Posterior vena cava (tissue), 2 donors: ENCODE results near the gene BRSK1. TPM values are rescaled to one million over a fixed set of nuclear protein-coding genes. Genes with fewer than 3 reads are reported as not detected.

Experiments used
- DNase-seq: peaks from one replicate; pipeline ENCODE4 v3.0.0-alpha.2; 2020; ENCODE audit warnings: low spot score
- intact Hi-C, 2 donors: fragments of 100-400 bp; cut with DNase I; formaldehyde crosslinking; loops; one replicate each; pipeline versions ENCODE4 v1.14.1 to v1.14.2; 2022 to 2023
- total RNA-seq, 2 donors: library from RNA; stranded (reverse); fragmentation: NEBNext Ultra II Directional; extraction: Animal tissue kit (Norgen Biotek cat#: 25700); gene quantifications; one replicate each; pipeline ENCODE4 v1.2.1, GENCODE V29; 2021
- donor health status: DM: yes; HTN: yes; CAD: no.
- donor health status: DM: yes; HTN: yes; CAD: no.

Gene BRSK1
- total RNA-seq, 2 donors from 2014 or later: 7.2 to 9.2 TPM

DNA sequence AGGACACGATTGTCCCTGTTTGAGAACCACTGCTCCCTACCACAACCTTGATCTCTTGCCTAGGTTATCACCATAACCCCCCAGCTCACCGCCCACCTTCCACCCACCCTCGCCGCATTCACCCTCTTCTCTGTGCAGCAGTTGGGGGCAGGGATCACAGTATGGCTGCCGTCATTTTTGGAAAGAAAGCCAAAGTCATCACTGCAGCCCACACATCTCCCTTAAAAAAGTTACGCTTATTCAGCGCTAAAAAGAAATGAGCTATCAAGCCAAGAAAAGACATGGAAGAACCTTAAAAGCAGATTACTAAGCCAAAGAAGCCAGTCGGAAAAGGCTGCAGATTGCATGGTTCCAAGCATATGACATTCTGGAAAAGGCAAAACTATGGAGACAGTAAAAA is 14.5 kb upstream of the BRSK1 start:
- no peak for DNase-seq
- intact Hi-C loops: no loop called here

DNA sequence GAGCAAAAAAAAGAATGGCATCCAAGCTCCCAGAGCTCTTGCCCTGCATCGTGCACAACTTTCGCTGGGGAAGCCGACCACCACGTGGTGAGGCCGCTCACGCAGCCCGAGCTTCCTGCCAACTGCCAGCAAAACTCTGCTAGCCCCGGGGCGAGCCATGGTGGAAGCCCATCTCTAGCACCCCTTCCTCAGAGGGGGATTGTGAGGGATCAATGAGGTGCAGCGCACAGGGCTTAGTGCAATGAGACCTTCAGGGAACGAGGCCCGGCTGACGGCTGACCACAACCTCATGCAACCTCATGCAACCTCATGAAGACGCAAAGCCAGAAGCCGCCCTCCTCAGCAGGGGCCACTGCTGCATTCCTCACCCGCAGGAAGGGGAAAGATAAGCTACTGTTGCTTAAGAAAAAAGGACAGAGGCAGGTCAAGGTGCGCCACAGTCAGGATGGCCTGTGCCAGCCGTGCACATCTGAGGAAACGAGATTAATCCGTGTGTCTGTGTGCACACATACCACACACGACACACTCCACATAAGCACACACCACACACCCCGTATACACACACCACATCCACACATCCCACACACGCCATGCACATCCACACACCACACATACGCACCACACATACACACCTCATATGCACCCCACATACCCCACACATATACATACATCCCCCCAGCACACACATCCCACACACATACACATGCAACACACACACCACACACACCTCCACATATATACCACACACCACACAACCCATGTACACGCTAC is 13.4 kb upstream of the BRSK1 start:
- intact Hi-C loops: no loop called here
- no peak for DNase-seq

DNA sequence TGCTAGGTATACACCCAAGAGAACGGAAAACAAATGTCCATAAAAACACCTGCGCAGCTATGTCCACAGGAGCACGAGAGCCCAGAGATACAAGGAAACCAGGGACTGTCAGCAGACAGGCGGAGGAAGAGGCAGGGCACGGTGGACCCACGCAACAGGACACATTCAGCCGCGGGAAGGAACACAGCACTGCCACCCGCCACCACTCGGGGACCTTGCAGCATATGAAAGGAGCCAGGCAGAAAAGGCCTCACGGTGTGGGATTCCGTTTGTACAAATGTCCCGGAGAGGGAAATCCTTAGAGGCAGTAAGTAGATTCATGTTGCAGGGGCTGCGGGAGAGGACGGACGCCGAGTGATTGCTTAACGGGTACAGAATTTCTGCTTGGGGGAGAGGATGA is 11.7 kb upstream of the BRSK1 start:
- no peak for DNase-seq
- intact Hi-C loops: no loop called here

DNA sequence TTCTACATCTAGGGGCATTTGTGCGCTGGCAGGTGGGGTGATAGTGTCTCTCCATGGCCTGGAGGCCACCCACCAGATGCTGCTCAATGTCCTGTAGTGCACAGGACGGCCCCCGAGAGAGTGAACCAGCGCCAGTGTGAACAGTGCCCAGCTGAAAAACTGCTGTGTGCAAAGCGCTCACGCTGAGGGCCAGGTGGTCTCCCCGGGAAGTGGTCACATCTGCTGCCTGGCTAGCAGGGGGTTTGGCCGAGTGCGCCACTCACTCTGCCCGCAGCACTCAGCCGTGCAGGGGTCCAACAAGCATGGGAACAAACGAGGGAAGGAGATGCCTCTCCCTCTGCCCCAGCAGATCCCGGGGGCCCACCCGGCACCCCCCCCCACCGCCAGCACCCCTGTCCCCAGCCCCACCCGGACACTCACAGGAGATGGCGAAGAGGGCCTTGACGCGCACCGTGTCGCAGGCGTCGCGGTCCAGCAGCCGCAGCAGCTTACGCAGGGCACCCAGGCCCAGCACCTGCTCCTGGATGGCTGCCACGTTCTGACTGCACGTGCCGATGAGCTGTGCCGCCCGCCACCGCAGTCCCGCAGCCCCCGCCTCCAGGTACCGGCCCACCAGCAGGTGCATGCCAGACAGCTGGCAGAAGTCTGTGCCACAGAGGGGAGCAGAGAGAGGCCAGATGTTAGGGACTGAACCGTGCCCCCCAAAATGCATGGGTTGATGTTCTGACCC is 9.7 kb upstream of the BRSK1 start:
- intact Hi-C loops: no loop called here

DNA sequence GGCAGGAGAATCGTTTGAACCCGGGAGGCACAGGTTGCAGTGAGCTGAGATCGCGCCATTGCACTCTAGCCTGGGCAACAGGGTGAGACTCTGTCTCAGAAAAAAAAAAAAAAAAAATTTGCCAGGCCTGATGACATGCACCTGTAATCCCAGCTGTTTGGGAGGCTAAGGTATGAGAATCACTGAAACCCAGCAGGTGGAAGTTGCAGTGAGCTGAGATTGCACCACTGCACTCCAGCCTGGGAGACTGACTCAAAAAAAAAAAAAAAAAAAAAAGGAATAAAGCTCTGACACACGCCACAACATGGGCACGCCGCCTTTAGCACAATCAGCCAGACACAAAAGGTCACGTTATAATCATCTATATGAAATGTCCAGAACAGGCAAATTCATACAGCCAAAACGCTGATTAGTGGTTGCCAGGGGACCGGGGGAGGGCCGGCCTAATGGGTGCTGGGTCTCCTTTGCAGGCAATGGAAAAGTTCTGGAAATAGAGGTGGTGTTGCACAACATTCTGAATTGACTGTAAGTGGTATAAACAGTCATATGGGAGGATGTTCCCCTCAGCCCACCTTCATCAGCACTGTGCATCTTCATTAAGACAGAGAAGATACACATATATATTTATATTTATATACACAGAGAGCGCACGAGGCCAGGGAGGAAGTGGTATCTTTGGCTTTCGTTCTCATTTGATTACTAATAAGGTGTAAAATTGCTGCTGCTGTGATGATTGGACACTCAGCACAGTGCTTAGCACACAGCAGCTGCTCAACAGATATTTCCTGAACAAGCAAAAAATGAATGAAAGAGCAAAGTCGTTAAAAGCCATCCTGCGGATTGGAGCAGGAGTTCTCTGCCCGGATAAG is 7.7 kb upstream of the BRSK1 start:
- intact Hi-C loops: loop anchor here in 1 of 2 donors (5.0 kb wide), 1 partner anchor 719 kb away; no protein-coding TSS in a partner anchor
- no peak for DNase-seq

More for the DNA sequence above, 9.7 kb upstream of the BRSK1 start:
- DNase-seq: no peak

GRCh38 chr19:55276720-55277430 is 6.9 kb upstream of the BRSK1 start:
- intact Hi-C loops: loop anchor here in 1 of 2 donors (5.0 kb wide), 1 partner anchor 720 kb away; no protein-coding TSS in a partner anchor
- no peak for DNase-seq

DNA sequence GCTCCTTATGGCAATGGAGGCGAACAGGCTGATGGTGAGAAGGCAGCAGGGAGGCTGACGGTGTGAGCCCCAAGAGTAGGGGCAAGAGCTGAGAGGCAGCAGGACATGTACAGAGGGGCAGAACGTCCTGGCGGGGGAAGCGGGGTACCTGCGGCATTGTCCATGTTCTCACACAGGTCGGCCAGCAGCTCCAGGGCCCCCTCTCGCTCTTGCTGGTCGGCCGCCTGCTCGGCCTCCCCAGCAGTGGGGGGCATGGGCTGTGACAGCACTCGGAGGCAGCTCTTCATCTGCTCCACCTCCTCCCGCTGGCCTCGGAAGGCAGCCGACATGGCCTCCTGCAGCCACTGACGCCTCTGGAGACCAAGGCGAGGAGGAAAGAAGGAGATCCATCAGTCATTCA is 6.3 kb upstream of the BRSK1 start:
- no peak for DNase-seq
- intact Hi-C loops: loop anchor here in 1 of 2 donors (5.0 kb wide), 1 partner anchor 720 kb away; no protein-coding TSS in a partner anchor

- intact Hi-C loops: loop anchor here in 1 of 2 donors (5.0 kb wide), 1 partner anchor 721 kb away; no protein-coding TSS in a partner anchor
- DNase-seq: no peak
Measured at GRCh38 chr19:55278391-55279135, 5.2 kb upstream of the BRSK1 start.

- no peak for DNase-seq
- intact Hi-C loops: loop anchor here in 1 of 2 donors (5.0 kb wide), 1 partner anchor 722 kb away; no protein-coding TSS in a partner anchor
Measured at GRCh38 chr19:55279340-55279739, 4.5 kb upstream of the BRSK1 start.

DNA sequence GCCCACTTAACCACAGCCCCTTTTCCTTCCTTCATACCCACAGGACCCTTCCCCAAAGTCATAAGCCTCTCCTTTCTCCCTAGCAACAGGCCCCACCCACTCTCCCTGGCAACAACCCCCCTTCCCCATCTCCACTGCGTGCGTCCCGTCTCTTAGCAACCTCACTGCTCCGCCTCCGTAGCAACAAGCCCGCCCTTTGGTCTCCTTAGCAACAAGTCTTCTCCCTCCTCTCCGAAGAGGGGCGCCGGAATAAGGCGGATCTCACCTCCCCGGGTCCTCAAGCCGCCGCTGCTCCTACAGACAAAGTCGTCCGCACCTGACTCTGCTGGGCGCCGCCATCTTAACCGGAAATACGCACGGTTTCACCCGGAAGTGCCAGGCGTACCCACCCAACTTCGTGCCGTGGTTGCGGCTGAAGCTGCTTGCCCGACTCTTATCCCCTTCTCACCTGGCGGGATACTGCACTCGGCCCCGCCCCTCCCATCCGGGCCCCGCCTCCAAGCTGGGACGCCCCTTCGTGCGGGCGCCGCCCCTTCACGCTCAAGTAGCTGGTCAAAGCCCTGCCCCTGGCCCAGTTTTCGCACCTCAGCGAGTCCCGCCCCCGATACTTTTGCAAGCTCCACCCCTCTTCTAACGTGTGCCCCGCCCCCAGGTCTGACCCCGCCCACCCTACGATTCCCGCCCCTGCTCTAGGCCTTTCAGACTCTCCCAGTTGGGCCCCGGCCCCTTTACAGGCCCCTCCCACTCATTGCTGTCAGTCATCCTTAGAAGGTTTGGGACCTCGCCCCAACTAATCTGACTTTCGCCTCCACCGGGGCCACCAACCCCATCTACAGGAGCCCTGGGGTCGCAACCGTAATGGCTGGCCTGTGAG is 3.8 kb upstream of the BRSK1 start, which contains the start of gene HSPBP1:
HSPBP1 (minus strand) TSS at position 341 of the 874 bp plus-strand sequence. CDS start 502 bp downstream, outside the sequence.
- DNase-seq: peak; percentile 97
- intact Hi-C loops: loop anchor here in 1 of 2 donors (5.0 kb wide), 1 partner anchor 723 kb away; no protein-coding TSS in a partner anchor

- intact Hi-C loops: no loop called here
Measured at GRCh38 chr19:55284405-55285058, 735 bp downstream of the BRSK1 start.

GRCh38 chr19:55285229-55285890 is 1.6 kb downstream of the BRSK1 start:
- DNase-seq: no peak
- intact Hi-C loops: no loop called here

More at GRCh38 chr19:55284405-55285058, 735 bp downstream of the BRSK1 start:
- no peak for DNase-seq

DNA sequence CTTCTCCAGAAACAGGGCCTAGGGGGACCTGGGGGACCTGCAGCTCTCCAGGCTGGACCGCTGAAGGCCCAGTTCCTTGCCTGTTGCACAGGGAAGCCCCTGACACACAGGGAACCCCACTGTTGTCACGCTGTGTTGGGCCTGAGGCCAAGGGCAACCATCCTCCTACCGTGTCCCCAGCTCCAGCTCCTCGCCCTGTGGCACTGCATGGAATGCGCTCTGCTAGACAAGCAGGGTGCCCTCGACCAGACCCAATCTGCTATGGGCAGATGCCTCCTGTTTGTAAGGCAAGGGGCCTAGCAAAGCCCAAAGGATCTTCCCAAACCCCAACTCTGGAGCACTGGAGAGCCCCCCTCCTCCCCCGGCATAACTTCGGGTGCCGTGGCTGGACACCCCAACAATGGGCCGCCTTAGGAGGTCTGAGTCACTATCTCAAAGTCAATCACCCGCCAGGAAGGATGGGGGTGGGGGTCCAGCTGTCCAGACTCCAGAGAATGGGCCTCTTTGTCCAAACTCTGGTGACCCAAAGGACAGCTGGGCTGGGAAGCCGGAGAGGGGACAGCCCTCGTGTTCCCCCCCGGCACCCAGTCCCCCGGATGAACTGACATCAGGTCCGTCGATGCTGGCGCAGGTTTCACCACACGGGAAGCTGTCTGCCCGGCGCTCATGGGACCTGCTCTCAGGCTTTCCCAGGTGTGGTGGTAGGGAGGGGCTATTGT is 3.7 kb downstream of the BRSK1 start:
- no peak for DNase-seq
- intact Hi-C loops: no loop called here

GRCh38 chr19:55289117-55289796 is 5.5 kb downstream of the BRSK1 start:
- DNase-seq: no peak
- intact Hi-C loops: no loop called here

- intact Hi-C loops: loop anchor here in 1 of 2 donors (10.0 kb wide), 1 partner anchor 208 kb away; no protein-coding TSS in a partner anchor
- DNase-seq: no peak
Measured at GRCh38 chr19:55297267-55297666, 13.5 kb downstream of the BRSK1 start.
